Peyer's patch (tissue), 4 donors: ENCODE data around the gene TM4SF20. TPM values are rescaled to one million over a fixed set of nuclear protein-coding genes. Genes with fewer than 3 reads are reported as not detected.

ENCODE experiments used
- DNase-seq, 3 donors: peaks; one replicate each; pipeline ENCODE4 v3.0.0-alpha.2; 2017 to 2019
- H3K27ac ChIP-seq, 4 donors: fragments of 200-600 bp; sonication (generic); one replicate each; pipeline ENCODE4 v1.5.1; 2016 to 2019
- H3K27me3 ChIP-seq, 2 donors: fragments of 200-600 bp; sonication (generic); one replicate each; pipeline ENCODE4 v1.5.1; 2019
- H3K36me3 ChIP-seq, 3 donors: fragments of 200-600 bp; sonication (generic); one replicate each; pipeline ENCODE4 v1.5.1; 2016 to 2019
- H3K4me1 ChIP-seq, 4 donors: fragments of 200-600 bp; sonication (generic); one replicate each; pipeline ENCODE4 v1.5.1; 2016 to 2019
- H3K4me3 ChIP-seq, 4 donors: fragments of 200-600 bp; sonication (generic); 1 replicate in 3 of 4; 2 replicates in 1 of 4; pipeline ENCODE4 v1.5.1; 2016 to 2019; ENCODE audit warnings: mild to moderate bottlenecking in 1 of 4
- H3K9me3 ChIP-seq, 4 donors: fragments of 200-600 bp; sonication (generic); one replicate each; pipeline ENCODE4 v1.5.1; 2016 to 2019; ENCODE audit warnings: mild to moderate bottlenecking in 1 of 4
- CTCF ChIP-seq, 6 experiments: fragments of 450-650 bp in 4 of 6; fragments of 200-600 bp in 2 of 6; sonication (generic) in 1 of 6; IDR thresholded peaks; one replicate each; pipeline ENCODE4 v1.5.1; 2017 to 2019; ENCODE audit warnings: antibody characterized with exemption in 6 of 6, mild to moderate bottlenecking in 3 of 6, moderate library complexity in 1 of 6
- POLR2A ChIP-seq, 2 donors: fragments of 450-650 bp; IDR thresholded peaks; one replicate each; pipeline ENCODE4 v1.5.1; 2017; ENCODE audit warnings: antibody characterized with exemption in 2 of 2, mild to moderate bottlenecking in 2 of 2, moderate library complexity in 2 of 2
- total RNA-seq, 4 donors: library from RNA; depleted of rRNA; stranded (reverse); fragments of >200 nt; gene quantifications; one replicate each; pipeline ENCODE4 v1.1.0, GENCODE V29; 2016

The TM4SF20 gene
- total RNA-seq, 4 donors from 2014 or later, result 4.1 to 489 (median 221) TPM

GRCh38 chr2:227415538-227416424 lies 36.7 kb upstream of the TM4SF20 start:
- Histone ChIP-seq H3K4me3 (no peak overlapping the region), H3K27ac (no peak overlapping the region), H3K36me3 (no peaks in the 10 kb centered on the region), H3K9me3 (no peaks in the 10 kb centered on the region), H3K27me3 (no peaks in the 10 kb centered on the region), H3K4me1 (peaks cover 0 to 3% (median 0%) of the 10 kb centered on the region in 4 donors)
- no peak for DNase-seq
- TF ChIP-seq POLR2A (IDR thresholded peaks at IDR 0.05) (no peak), CTCF (IDR thresholded peaks at IDR 0.05) (no peak)

GRCh38 chr2:227414846-227415245 lies 35.7 kb upstream of the TM4SF20 start:
- H3K36me3 ChIP-seq, result no peaks in the 10 kb centered on the region

GRCh38 chr2:227413371-227413770 lies 34.3 kb upstream of the TM4SF20 start:
- H3K4me1 ChIP-seq, result peaks cover 0 to 3% (median 0%) of the 10 kb centered on the region in 4 donors
- TF ChIP-seq POLR2A (IDR thresholded peaks at IDR 0.05) (no peak), CTCF (IDR thresholded peaks at IDR 0.05) (no peak)
- H3K27ac ChIP-seq, result no peak overlapping the region
- H3K27me3 ChIP-seq, result no peaks in the 10 kb centered on the region
- no peaks in the 10 kb centered on the region for H3K9me3 ChIP-seq
- H3K4me3 ChIP-seq, result no peak overlapping the region
- no peaks in the 10 kb centered on the region for H3K36me3 ChIP-seq
- DNase-seq, result no peak

More at GRCh38 chr2:227414846-227415245, 35.7 kb upstream of the TM4SF20 start:
- Histone ChIP-seq H3K27me3 (no peaks in the 10 kb centered on the region), H3K9me3 (no peaks in the 10 kb centered on the region), H3K4me3 (no peak overlapping the region), H3K4me1 (peaks cover 0 to 3% (median 0%) of the 10 kb centered on the region in 4 donors), H3K27ac (no peak overlapping the region)
- no peak for DNase-seq
- TF ChIP-seq POLR2A (IDR thresholded peaks at IDR 0.05) (no peak), CTCF (IDR thresholded peaks at IDR 0.05) (no peak)

- DNase-seq, result no peak
Observed at GRCh38 chr2:227412877-227413276, 33.8 kb upstream of the TM4SF20 start.

GRCh38 chr2:227411990-227412350 lies 32.9 kb upstream of the TM4SF20 start:
- Histone ChIP-seq H3K9me3 (no peaks in the 10 kb centered on the region), H3K4me1 (peaks cover 0 to 4% (median 2%) of the 10 kb centered on the region in 4 donors), H3K27me3 (no peaks in the 10 kb centered on the region), H3K4me3 (no peak overlapping the region), H3K36me3 (no peaks in the 10 kb centered on the region), H3K27ac (no peak overlapping the region)
- no peak for TF ChIP-seq CTCF (IDR thresholded peaks at IDR 0.05)
- no peak for TF ChIP-seq POLR2A (IDR thresholded peaks at IDR 0.05)
- DNase-seq, result no peak

More at GRCh38 chr2:227412877-227413276, 33.8 kb upstream of the TM4SF20 start:
- Histone ChIP-seq H3K4me1 (peaks cover 0 to 3% (median 0%) of the 10 kb centered on the region in 4 donors), H3K36me3 (no peaks in the 10 kb centered on the region), H3K9me3 (no peaks in the 10 kb centered on the region), H3K27me3 (no peaks in the 10 kb centered on the region), H3K27ac (no peak overlapping the region), H3K4me3 (no peak overlapping the region)
- TF ChIP-seq POLR2A (IDR thresholded peaks at IDR 0.05) (no peak), CTCF (IDR thresholded peaks at IDR 0.05) (no peak)
